ENCODE results near the gene STX8.
"Not testable (repeated sequence)": the region's sequence is repeated elsewhere in the genome, so short reads cannot be mapped to it uniquely, and the experiment has no call there.

STX8 gene

DNA sequence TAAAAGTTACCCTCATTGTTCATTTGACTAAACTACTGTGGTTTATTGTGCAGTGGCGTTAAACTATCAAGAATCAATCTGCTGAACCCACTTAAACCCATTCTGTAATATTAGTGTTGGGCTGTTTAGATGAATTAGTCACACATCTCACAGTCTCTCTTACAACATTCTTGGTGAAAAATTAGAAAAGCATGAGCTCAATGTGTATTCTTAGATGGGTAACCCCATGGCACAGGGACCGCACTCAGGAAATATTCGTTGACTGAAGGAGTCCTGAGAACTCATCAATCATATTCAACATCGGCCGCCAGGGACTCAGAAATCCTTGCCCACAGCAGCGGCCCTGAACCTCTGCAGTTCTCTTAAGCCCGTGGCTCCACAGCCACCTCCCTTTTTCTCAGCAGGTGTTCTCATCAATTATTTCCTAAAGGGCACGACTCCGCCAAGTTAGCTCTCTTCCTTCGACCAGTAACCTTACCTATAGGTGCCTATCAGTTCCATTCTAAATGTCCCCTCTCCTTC, 155.6 kb downstream of the STX8 start:
- in situ Hi-C loops (cut with MboI; ENCODE audit: low pct_unique_long_range_greater_than_20kb, low sequenced_read_pairs) = no loop called here
- DNase-seq = no peak

GRCh38 chr17:9414471-9414870, 161.1 kb downstream of the STX8 start:
- in situ Hi-C loops (cut with MboI; ENCODE audit: low pct_unique_long_range_greater_than_20kb, low sequenced_read_pairs) = no loop called here
- DNase-seq = no peak

- DNase-seq = no peak
- in situ Hi-C loops (cut with MboI; ENCODE audit: low pct_unique_long_range_greater_than_20kb, low sequenced_read_pairs) = no loop called here
Observed at GRCh38 chr17:9410737-9411136, 164.9 kb downstream of the STX8 start.

- in situ Hi-C loops (cut with MboI; ENCODE audit: low pct_unique_long_range_greater_than_20kb, low sequenced_read_pairs) = no loop called here
- no peak for DNase-seq
Observed at GRCh38 chr17:9410301-9410700, 165.3 kb downstream of the STX8 start.

DNA sequence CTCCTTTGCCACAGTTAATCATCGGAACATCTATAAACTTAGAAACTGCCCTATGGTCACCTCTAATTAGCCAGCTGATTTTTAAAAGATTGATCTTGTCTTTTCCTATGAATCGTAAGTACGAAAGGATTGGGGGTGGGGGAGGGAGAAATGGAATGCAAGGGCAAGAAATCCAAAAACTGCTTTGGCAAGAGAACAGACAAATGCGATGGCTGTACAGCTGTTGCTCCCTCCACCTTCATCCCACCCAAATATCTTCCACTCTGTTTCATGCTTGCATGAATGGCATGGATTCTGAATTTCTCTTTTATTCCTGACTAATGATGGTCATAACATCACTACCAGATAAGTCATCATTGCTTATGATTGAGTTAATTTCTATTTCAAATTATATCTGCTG, 165.7 kb downstream of the STX8 start:
- in situ Hi-C loops (cut with MboI; ENCODE audit: low pct_unique_long_range_greater_than_20kb, low sequenced_read_pairs) = no loop called here

DNA sequence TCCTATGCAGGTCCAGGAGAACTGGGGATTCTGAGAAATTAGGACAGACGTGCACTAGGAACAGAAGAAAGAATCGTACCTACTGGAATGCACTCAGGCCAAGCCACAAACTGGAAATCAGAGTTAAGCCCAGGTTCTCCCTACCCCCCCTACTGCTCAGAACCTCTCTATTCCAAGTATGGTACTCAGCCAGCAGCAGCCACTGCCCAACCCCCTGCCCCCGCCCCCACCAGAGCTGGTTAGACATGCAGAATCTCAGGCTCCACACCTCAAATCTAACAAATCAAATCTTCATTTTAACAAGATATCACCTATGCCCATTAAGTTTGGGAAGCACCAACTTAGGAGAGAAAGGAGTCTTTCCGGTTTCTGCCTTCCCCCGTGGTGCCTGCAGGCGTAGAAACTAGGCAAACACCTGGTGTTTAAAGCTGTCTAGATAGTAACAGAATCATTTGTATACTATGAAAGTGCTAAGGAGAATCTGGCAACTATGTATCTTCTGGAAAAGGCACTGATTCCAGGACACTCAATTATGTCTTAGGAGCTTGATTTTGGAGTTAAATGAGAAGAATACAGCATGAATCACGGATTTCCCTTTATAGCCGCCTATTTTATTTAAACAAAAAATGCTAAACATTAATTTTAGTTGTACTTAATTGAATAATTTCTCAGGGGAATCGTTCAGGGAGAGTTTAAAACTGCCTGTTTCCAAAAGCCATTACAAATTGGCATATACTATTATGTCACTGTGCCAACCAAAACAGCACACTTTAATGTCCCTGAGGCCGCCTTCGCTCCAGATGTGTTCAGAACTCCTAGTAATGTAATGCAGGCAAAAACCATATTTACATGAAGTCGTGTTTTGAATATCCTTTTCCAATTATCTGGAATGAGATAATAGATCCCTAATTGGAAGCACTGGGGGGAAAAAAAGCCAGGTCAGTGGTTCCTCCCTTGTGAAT, 166.5 kb downstream of the STX8 start:
- no peak for DNase-seq
- in situ Hi-C loops (cut with MboI; ENCODE audit: low pct_unique_long_range_greater_than_20kb, low sequenced_read_pairs) = no loop called here

More for the DNA sequence above, 165.7 kb downstream of the STX8 start:
- no peak for DNase-seq

GRCh38 chr17:9408381-9408780, 167.2 kb downstream of the STX8 start:
- DNase-seq = no peak
- in situ Hi-C loops (cut with MboI; ENCODE audit: low pct_unique_long_range_greater_than_20kb, low sequenced_read_pairs) = no loop called here

GRCh38 chr17:9406046-9406606, 169.5 kb downstream of the STX8 start:
- in situ Hi-C loops (cut with MboI; ENCODE audit: low pct_unique_long_range_greater_than_20kb, low sequenced_read_pairs) = no loop called here
- no peak for DNase-seq

- in situ Hi-C loops (cut with MboI; ENCODE audit: low pct_unique_long_range_greater_than_20kb, low sequenced_read_pairs) = no loop called here
- no peak for DNase-seq
Observed at GRCh38 chr17:9403257-9403656, 172.4 kb downstream of the STX8 start.

DNA sequence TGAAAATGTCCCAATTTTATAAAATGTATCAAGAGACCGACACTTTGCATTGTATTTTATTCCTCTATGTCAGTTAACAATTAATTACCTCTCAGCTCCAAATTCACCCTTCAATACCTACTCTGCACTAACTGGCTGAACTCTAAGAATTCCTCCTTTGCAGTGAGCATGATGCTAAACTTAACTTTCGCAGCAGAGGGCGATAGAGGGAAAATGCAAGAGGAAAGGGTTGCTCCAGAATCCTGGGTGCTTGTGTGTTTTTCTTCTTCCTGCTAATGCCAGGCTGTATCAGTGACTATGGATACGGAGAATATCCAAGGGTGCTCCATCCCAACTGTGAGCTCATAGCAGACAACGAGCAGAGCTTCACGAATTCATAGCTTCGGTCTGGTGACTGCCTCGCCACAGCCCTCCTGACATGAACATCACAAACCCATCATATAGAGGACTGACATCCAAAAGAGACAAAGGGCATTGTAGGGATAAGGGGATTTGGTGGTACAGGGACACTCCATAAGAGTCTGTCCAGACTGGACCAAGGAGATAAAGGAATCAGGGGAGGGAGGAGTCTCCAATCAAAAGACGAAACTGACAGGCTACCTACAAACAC, 172.9 kb downstream of the STX8 start:
- peak; percentile 53 for DNase-seq
- in situ Hi-C loops (cut with MboI; ENCODE audit: low pct_unique_long_range_greater_than_20kb, low sequenced_read_pairs) = no loop called here

- no peak for DNase-seq
- in situ Hi-C loops (cut with MboI; ENCODE audit: low pct_unique_long_range_greater_than_20kb, low sequenced_read_pairs) = no loop called here
Observed at GRCh38 chr17:9401434-9401833, 174.2 kb downstream of the STX8 start.

GRCh38 chr17:9389111-9389527, 186.5 kb downstream of the STX8 start:
- in situ Hi-C loops (cut with MboI; ENCODE audit: low pct_unique_long_range_greater_than_20kb, low sequenced_read_pairs) = no loop called here
- no peak for DNase-seq

- DNase-seq = peak; percentile 45
- in situ Hi-C loops (cut with MboI; ENCODE audit: low pct_unique_long_range_greater_than_20kb, low sequenced_read_pairs) = no loop called here
Observed at GRCh38 chr17:9386401-9386800, 189.2 kb downstream of the STX8 start.

DNA sequence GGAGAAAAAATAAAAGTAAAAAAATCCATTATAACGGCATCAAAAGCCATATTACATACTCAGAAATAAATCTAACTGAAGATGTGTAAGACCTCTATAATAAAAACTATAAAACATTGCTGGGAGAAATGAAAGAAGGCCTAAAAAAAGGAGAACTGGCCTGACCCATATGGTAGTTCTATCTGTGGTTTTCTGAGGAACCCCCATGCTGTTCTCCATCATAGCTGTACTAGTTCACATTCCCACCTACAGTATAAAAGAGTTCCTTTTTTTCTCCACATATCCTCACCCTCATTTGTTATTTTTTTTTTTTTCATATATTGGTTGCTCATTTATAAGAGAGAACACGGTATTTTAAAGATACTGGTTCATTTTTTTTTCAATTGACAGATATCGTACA, 191.8 kb downstream of the STX8 start:
- in situ Hi-C loops (cut with MboI; ENCODE audit: low pct_unique_long_range_greater_than_20kb, low sequenced_read_pairs) = no loop called here
- DNase-seq = peak; percentile 40

GRCh38 chr17:9382626-9383025, 193.0 kb downstream of the STX8 start:
- in situ Hi-C loops (cut with MboI; ENCODE audit: low pct_unique_long_range_greater_than_20kb, low sequenced_read_pairs) = no loop called here
- DNase-seq = no peak

- no peak for DNase-seq
- in situ Hi-C loops (cut with MboI; ENCODE audit: low pct_unique_long_range_greater_than_20kb, low sequenced_read_pairs) = no loop called here
Observed at GRCh38 chr17:9381068-9381467, 194.6 kb downstream of the STX8 start.

GRCh38 chr17:9380361-9380760, 195.3 kb downstream of the STX8 start:
- in situ Hi-C loops (cut with MboI; ENCODE audit: low pct_unique_long_range_greater_than_20kb, low sequenced_read_pairs) = no loop called here
- DNase-seq = no peak

GRCh38 chr17:9376177-9376576, 199.4 kb downstream of the STX8 start:
- DNase-seq; in situ Hi-C loops (cut with MboI; ENCODE audit: low pct_unique_long_range_greater_than_20kb, low sequenced_read_pairs): not testable (repeated sequence)

DNA sequence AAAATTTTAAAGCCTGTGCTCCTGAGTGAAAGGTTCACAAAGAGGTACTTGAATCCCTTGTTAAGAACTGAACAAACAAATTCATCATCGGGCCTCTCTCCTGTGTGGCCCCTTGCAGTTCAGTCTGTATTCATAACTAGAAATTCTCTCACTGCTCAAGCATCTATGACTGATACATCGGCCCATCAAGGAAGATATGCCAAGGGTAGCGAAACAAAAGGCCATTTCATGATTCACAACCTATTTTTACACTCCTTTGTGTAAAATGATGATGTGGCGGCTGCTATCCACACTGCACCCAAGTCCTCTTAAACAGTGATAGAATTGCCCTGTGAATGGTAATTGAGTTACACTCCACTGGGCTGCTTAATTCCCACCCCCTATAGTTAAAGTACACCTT, 204.6 kb downstream of the STX8 start:
- no peak for DNase-seq
- in situ Hi-C loops (cut with MboI; ENCODE audit: low pct_unique_long_range_greater_than_20kb, low sequenced_read_pairs) = no loop called here

- no peak for DNase-seq
Observed at GRCh38 chr17:9370467-9370866, 205.2 kb downstream of the STX8 start.

More at GRCh38 chr17:9370467-9370866, 205.2 kb downstream of the STX8 start:
- in situ Hi-C loops (cut with MboI; ENCODE audit: low pct_unique_long_range_greater_than_20kb, low sequenced_read_pairs) = no loop called here

All from KBM-7 (cell line).